Liver (tissue), 9 donors: ENCODE data around the gene PCDH9. TPM values are rescaled to one million over a fixed set of nuclear protein-coding genes. Genes with fewer than 3 reads are reported as not detected.

Source experiments
- DNase-seq: peaks from one replicate; pipeline ENCODE4 v3.0.0-alpha.2; 2017; ENCODE audit warnings: low spot score
- H3K27ac ChIP-seq, 2 donors: one replicate each; pipeline ENCODE4 v1.7.0; 2013; ENCODE audit warnings: inconsistent platforms in 2 of 2, low read length in 2 of 2, control low read depth in 1 of 2, low read depth in 1 of 2, mild to moderate bottlenecking in 1 of 2
- H3K27me3 ChIP-seq, 4 donors: one replicate each; pipeline versions ENCODE4 v1.6.1 to v1.7.0; 2013; ENCODE audit warnings: low read length in 3 of 4, inconsistent platforms in 1 of 4, mild to moderate bottlenecking in 1 of 4, moderate library complexity in 1 of 4; ENCODE audit not compliant: control insufficient read depth in 4 of 4, insufficient read depth in 4 of 4
- H3K36me3 ChIP-seq, 4 donors: one replicate each; pipeline versions ENCODE4 v1.6.1 to v1.7.0; 2013; ENCODE audit warnings: low read length in 3 of 4, mild to moderate bottlenecking in 3 of 4, low read depth in 1 of 4, moderate library complexity in 1 of 4; ENCODE audit not compliant: control insufficient read depth in 4 of 4, insufficient read depth in 3 of 4
- H3K4me1 ChIP-seq, 4 donors: one replicate each; pipeline versions ENCODE4 v1.6.1 to v1.7.0; 2013; ENCODE audit warnings: low read length in 3 of 4, mild to moderate bottlenecking in 3 of 4, moderate library complexity in 1 of 4; ENCODE audit not compliant: control insufficient read depth in 4 of 4, insufficient read depth in 4 of 4
- H3K4me3 ChIP-seq, 3 donors: one replicate each; pipeline versions ENCODE4 v1.6.1 to v1.7.0; 2013; ENCODE audit warnings: low read length in 3 of 3, control low read depth in 1 of 3, low read depth in 1 of 3, mild to moderate bottlenecking in 1 of 3
- H3K9ac ChIP-seq, 2 donors: one replicate each; pipeline ENCODE4 v1.7.0; 2013; ENCODE audit warnings: low read length in 2 of 2, mild to moderate bottlenecking in 2 of 2, moderate library complexity in 2 of 2, control low read depth in 1 of 2, low read depth in 1 of 2
- H3K9me3 ChIP-seq, 4 donors: one replicate each; pipeline versions ENCODE4 v1.6.1 to v1.7.0; 2013; ENCODE audit warnings: low read length in 3 of 4; ENCODE audit not compliant: control insufficient read depth in 4 of 4
- CTCF ChIP-seq: fragments of 150-350 bp; IDR thresholded peaks from 2 replicates; pipeline ENCODE4 v1.5.1; 2017; ENCODE audit warnings: improper control_type of control experiment, low read depth, low read length; ENCODE audit not compliant: missing input control
- EGR1 ChIP-seq, 2 donors: IDR thresholded peaks; 2 replicates each; pipeline ENCODE4 v1.6.1; 2016 to 2018; ENCODE audit warnings: antibody characterized with exemption in 2 of 2, low read depth in 2 of 2
- FOXA1 ChIP-seq: IDR thresholded peaks from 2 replicates; pipeline ENCODE4 v1.6.1; 2016; ENCODE audit warnings: antibody characterized with exemption
- FOXA2 ChIP-seq: IDR thresholded peaks from 2 replicates; pipeline ENCODE4 v1.6.1; 2016; ENCODE audit warnings: antibody characterized with exemption
- GABPA ChIP-seq, 2 donors: IDR thresholded peaks in 1 of 2; conservative IDR thresholded peaks in 1 of 2; 2 replicates each; pipeline ENCODE4 v1.6.1; 2016; ENCODE audit warnings: antibody characterized with exemption in 2 of 2, mild to moderate bottlenecking in 1 of 2, moderate library complexity in 1 of 2
- HNF4A ChIP-seq, 2 donors: conservative IDR thresholded peaks; 2 replicates each; pipeline ENCODE4 v1.6.1; 2016; ENCODE audit warnings: antibody characterized with exemption in 2 of 2, mild to moderate bottlenecking in 2 of 2
- HNF4G ChIP-seq: IDR thresholded peaks from 2 replicates; pipeline ENCODE4 v1.6.1; 2016; ENCODE audit warnings: antibody characterized with exemption
- JUND ChIP-seq, 2 donors: IDR thresholded peaks; 2 replicates each; pipeline ENCODE4 v1.6.1; 2016; ENCODE audit warnings: antibody characterized with exemption in 2 of 2
- MAX ChIP-seq: IDR thresholded peaks from 2 replicates; pipeline ENCODE4 v1.6.1; 2016; ENCODE audit warnings: antibody characterized with exemption
- NR2F2 ChIP-seq: IDR thresholded peaks from 2 replicates; pipeline ENCODE4 v1.6.1; 2016; ENCODE audit warnings: antibody characterized with exemption
- RAD21 ChIP-seq, 2 donors: IDR thresholded peaks; 2 replicates each; pipeline ENCODE4 v1.6.1; 2016; ENCODE audit warnings: antibody characterized with exemption in 2 of 2, mild to moderate bottlenecking in 2 of 2
- REST ChIP-seq: IDR thresholded peaks from 2 replicates; pipeline ENCODE4 v1.6.1; 2016; ENCODE audit warnings: antibody characterized with exemption, mild to moderate bottlenecking
- RXRA ChIP-seq, 2 donors: IDR thresholded peaks; 2 replicates each; pipeline ENCODE4 v1.6.1; 2017 to 2018; ENCODE audit warnings: antibody characterized with exemption in 2 of 2, mild to moderate bottlenecking in 1 of 2
- SP1 ChIP-seq: IDR thresholded peaks from 2 replicates; pipeline ENCODE4 v1.6.1; 2018; ENCODE audit warnings: antibody characterized with exemption, mild to moderate bottlenecking
- TAF1 ChIP-seq: conservative IDR thresholded peaks from 2 replicates; pipeline ENCODE4 v1.6.1; 2016; ENCODE audit warnings: antibody characterized with exemption, mild to moderate bottlenecking
- YY1 ChIP-seq: IDR thresholded peaks from 2 replicates; pipeline ENCODE4 v1.6.1; 2016; ENCODE audit warnings: antibody characterized with exemption, mild to moderate bottlenecking
- WGBS: extraction: QIAGEN DNeasy Blood & Tissue Kit; methylation state at CpG from one replicate; pipeline ENCODE4 v1.1.7; 2013; 5-methylcytosine and 5-hydroxymethylcytosine counted together
- polyA plus RNA-seq, 2 donors: library from polyadenylated mRNA; stranded (reverse) in 1 of 2; unstranded in 1 of 2; fragments of 200-250 nt in 1 of 2; fragments of >200 nt in 1 of 2; fragmentation: Nextera tagmentation in 1 of 2; extraction: Ambion mirVana in 1 of 2; gene quantifications; one replicate each; pipeline versions ENCODE4 v1.2.1 to v1.2.3, GENCODE V29; 2013 to 2015
- total RNA-seq, 2 donors: library from RNA; depleted of rRNA; stranded (reverse); fragments of >200 nt; gene quantifications; one replicate each; pipeline ENCODE4 v1.2.3, GENCODE V29; 2014
- TF ChIP-seq, protein P1 (sequence below): IDR thresholded peaks from 2 replicates; pipeline ENCODE4 v1.6.1; 2016; ENCODE audit warnings: antibody characterized with exemption
- TF ChIP-seq, protein P2 (sequence below): IDR thresholded peaks from 2 replicates; pipeline ENCODE4 v1.6.1; 2016; ENCODE audit warnings: antibody characterized with exemption
- donor health status: healthy.
- donor health status: healthy.
- donor health status: healthy.
- donor health status: healthy.
- donor health status: healthy.

PCDH9 gene
- total and polyA plus RNA-seq, 4 donors: 0.90 to 4.0 (median 2.2) TPM

- H3K4me3 ChIP-seq: no peak overlapping the region
Measured at GRCh38 chr13:66969291-66969690, 260.8 kb downstream of the PCDH9 start.

More at GRCh38 chr13:66969291-66969690, 260.8 kb downstream of the PCDH9 start:
- H3K27me3 ChIP-seq: peaks cover 0 to 4% (median 0%) of the 10 kb centered on the region in 4 donors
- no peaks in the 10 kb centered on the region for H3K9me3 ChIP-seq
- WGBS: 55% methylated on average over 1 of the region's 1 CpG
- no peak overlapping the region for H3K27ac ChIP-seq
- no peaks in the 10 kb centered on the region for H3K4me1 ChIP-seq
- H3K9ac ChIP-seq: no peak overlapping the region
- no peak for TF ChIP-seq RAD21 (IDR thresholded peaks at IDR 0.05)
- no peak for TF ChIP-seq FOXA2
- no peak for TF ChIP-seq RXRA (IDR thresholded peaks at IDR 0.05)
- no peak for TF ChIP-seq SP1
- no peak for TF ChIP-seq NR2F2
- TF ChIP-seq HNF4G: no peak
- TF ChIP-seq, protein P1, sequence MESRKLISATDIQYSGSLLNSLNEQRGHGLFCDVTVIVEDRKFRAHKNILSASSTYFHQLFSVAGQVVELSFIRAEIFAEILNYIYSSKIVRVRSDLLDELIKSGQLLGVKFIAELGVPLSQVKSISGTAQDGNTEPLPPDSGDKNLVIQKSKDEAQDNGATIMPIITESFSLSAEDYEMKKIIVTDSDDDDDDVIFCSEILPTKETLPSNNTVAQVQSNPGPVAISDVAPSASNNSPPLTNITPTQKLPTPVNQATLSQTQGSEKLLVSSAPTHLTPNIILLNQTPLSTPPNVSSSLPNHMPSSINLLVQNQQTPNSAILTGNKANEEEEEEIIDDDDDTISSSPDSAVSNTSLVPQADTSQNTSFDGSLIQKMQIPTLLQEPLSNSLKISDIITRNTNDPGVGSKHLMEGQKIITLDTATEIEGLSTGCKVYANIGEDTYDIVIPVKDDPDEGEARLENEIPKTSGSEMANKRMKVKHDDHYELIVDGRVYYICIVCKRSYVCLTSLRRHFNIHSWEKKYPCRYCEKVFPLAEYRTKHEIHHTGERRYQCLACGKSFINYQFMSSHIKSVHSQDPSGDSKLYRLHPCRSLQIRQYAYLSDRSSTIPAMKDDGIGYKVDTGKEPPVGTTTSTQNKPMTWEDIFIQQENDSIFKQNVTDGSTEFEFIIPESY: no peak
- no peak for TF ChIP-seq HNF4A (conservative IDR thresholded peaks at IDR 0.05)
- no peak for TF ChIP-seq EGR1 (IDR thresholded peaks at IDR 0.05; ENCODE audit: low read depth in 2 of 2)
- no peak for TF ChIP-seq GABPA (IDR thresholded peaks at IDR 0.05 in 1 of 2, conservative IDR thresholded peaks at IDR 0.05 in 1 of 2)
- no peak for TF ChIP-seq JUND (IDR thresholded peaks at IDR 0.05)
- no peak for TF ChIP-seq REST
- no peak for TF ChIP-seq MAX
- TF ChIP-seq, protein P2, sequence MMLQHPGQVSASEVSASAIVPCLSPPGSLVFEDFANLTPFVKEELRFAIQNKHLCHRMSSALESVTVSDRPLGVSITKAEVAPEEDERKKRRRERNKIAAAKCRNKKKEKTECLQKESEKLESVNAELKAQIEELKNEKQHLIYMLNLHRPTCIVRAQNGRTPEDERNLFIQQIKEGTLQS: no peak
- TF ChIP-seq YY1: no peak
- TF ChIP-seq CTCF: no peak
- no peak for TF ChIP-seq TAF1
- TF ChIP-seq FOXA1: no peak
- no peak for DNase-seq
- no peaks in the 10 kb centered on the region for H3K36me3 ChIP-seq
